IMR-90 (cell line): ENCODE data around the gene PLA2G4E. TPM values are rescaled to one million over a fixed set of nuclear protein-coding genes. Genes with fewer than 3 reads are reported as not detected.
A peak's percentile ranks its signal among the peaks of the same experiment; 100 is the strongest.

Source experiments
- ATAC-seq: fragments of 200-7000 bp; cut with Tn5 transposase; 2 replicates; pipeline ENCODE4 v1.9.1; 2020; ENCODE audit warnings: low read depth, mild to moderate bottlenecking, moderate library complexity
- BruUV-seq: library from RNA; stranded (reverse); fragments of 400-500 nt; replicated peaks from 2 replicates; lab custom pipeline; 2021; lab: Mats Ljungman, UMichigan
- CTCF ChIA-PET: fragments of 300-600 bp; formaldehyde crosslinking; extraction: SDS; loops from one replicate; lab custom pipeline; 2021; ENCODE audit warnings: antibody characterized with exemption; lab: Yijun Ruan, JAX
- POLR2A ChIA-PET: fragments of 300-600 bp; sonication (Branson Sonifier 250); formaldehyde crosslinking; loops from one replicate; lab custom pipeline; 2022; ENCODE audit warnings: antibody characterized with exemption; ENCODE audit not compliant: unreplicated experiment; lab: Charles Lee
- DNase-seq: peaks from one replicate; pipeline ENCODE4 v3.0.0; 2013
- H2AFZ ChIP-seq: replicated peaks from 2 replicates; pipeline ENCODE3; 2013; ENCODE audit warnings: low read length, mild to moderate bottlenecking; ENCODE audit not compliant: poor library complexity
- H2AK5ac ChIP-seq: 2 replicates; pipeline ENCODE4 v1.6.1; 2013; ENCODE audit warnings: low read depth, low read length, inconsistent platforms
- H2AK9ac ChIP-seq: replicated peaks from 2 replicates; pipeline ENCODE3; 2013; ENCODE audit warnings: mild to moderate bottlenecking, low read depth, low read length, moderate library complexity; ENCODE audit not compliant: poor library complexity
- H2BK120ac ChIP-seq: 2 replicates; pipeline ENCODE4 v1.6.1; 2013; ENCODE audit warnings: low read depth, low read length, inconsistent platforms
- H2BK15ac ChIP-seq: 3 replicates; pipeline ENCODE4 v1.6.1; 2013; ENCODE audit warnings: low read depth, low read length, inconsistent platforms
- H2BK20ac ChIP-seq: 2 replicates; pipeline ENCODE4 v1.6.1; 2013; ENCODE audit warnings: low read depth, mild to moderate bottlenecking, inconsistent platforms, low read length, moderate library complexity
- H2BK5ac ChIP-seq: 2 replicates; pipeline ENCODE4 v1.6.1; 2013; ENCODE audit warnings: mild to moderate bottlenecking, low read depth, low read length, inconsistent platforms; ENCODE audit not compliant: poor library complexity, severe bottlenecking
- H3K14ac ChIP-seq: replicated peaks from 2 replicates; pipeline ENCODE4 v1.6.1; 2013; ENCODE audit warnings: low read depth, low read length, inconsistent platforms
- H3K18ac ChIP-seq: 2 replicates; pipeline ENCODE4 v1.6.1; 2013; ENCODE audit warnings: low read depth, low read length, control low read depth
- H3K23ac ChIP-seq: 2 replicates; pipeline ENCODE4 v1.6.1; 2013; ENCODE audit warnings: low read depth, low read length, inconsistent platforms
- H3K27ac ChIP-seq: 2 replicates; pipeline ENCODE4 v1.5.1; 2013; ENCODE audit warnings: mild to moderate bottlenecking, control low read depth, low read length; ENCODE audit not compliant: insufficient read depth
- H3K27me3 ChIP-seq: 2 replicates; pipeline ENCODE4 v1.6.1; 2013; ENCODE audit warnings: low read length; ENCODE audit not compliant: control insufficient read depth, insufficient read depth
- H3K36me3 ChIP-seq: 2 replicates; pipeline ENCODE4 v1.6.1; 2013; ENCODE audit warnings: low read length, mixed read lengths; ENCODE audit not compliant: control insufficient read depth, insufficient read depth
- H3K4ac ChIP-seq: 2 replicates; pipeline ENCODE4 v1.6.1; 2013; ENCODE audit warnings: low read depth, low read length, inconsistent platforms
- H3K4me1 ChIP-seq: 2 replicates; pipeline ENCODE4 v1.6.1; 2013; ENCODE audit warnings: low read length, mixed read lengths; ENCODE audit not compliant: control insufficient read depth, insufficient read depth
- H3K4me2 ChIP-seq: 2 replicates; pipeline ENCODE4 v1.6.1; 2013; ENCODE audit warnings: low read depth, mild to moderate bottlenecking, control low read depth, low read length, moderate library complexity
- H3K4me3 ChIP-seq: 2 replicates; pipeline ENCODE4 v1.5.1; 2013; ENCODE audit warnings: low read depth, mild to moderate bottlenecking, control low read depth, low read length, moderate library complexity; ENCODE audit not compliant: insufficient read depth
- H3K56ac ChIP-seq: 2 replicates; pipeline ENCODE4 v1.6.1; 2013; ENCODE audit warnings: low read length, inconsistent platforms; ENCODE audit not compliant: insufficient read depth; ENCODE audit errors: extremely low read depth
- H3K79me1 ChIP-seq, 2 experiments: 2 replicates each; pipeline ENCODE4 v1.6.1; 2013; ENCODE audit warnings: low read length in 2 of 2, inconsistent platforms in 1 of 2, low read depth in 1 of 2
- H3K9ac ChIP-seq: 2 replicates; pipeline ENCODE4 v1.6.1; 2013; ENCODE audit warnings: low read depth, low read length, control low read depth
- H3K9me1 ChIP-seq: 2 replicates; pipeline ENCODE4 v1.6.1; 2013; ENCODE audit warnings: low read length, inconsistent platforms; ENCODE audit not compliant: insufficient read depth
- H3K9me3 ChIP-seq: 2 replicates; pipeline ENCODE4 v1.6.1; 2013; ENCODE audit warnings: low read length; ENCODE audit not compliant: control insufficient read depth, insufficient read depth
- H4K20me1 ChIP-seq: 2 replicates; pipeline ENCODE4 v1.6.1; 2013; ENCODE audit warnings: low read length, inconsistent platforms; ENCODE audit not compliant: insufficient read depth
- H4K5ac ChIP-seq: 2 replicates; pipeline ENCODE4 v1.6.1; 2013; ENCODE audit warnings: mild to moderate bottlenecking, low read depth, low read length, control low read depth
- H4K8ac ChIP-seq, 2 experiments: 2 replicates each; pipeline ENCODE4 v1.6.1; 2013; ENCODE audit warnings: low read depth in 2 of 2, low read length in 2 of 2, control low read depth in 1 of 2, inconsistent platforms in 1 of 2
- H4K91ac ChIP-seq: 2 replicates; pipeline ENCODE4 v1.6.1; 2013; ENCODE audit warnings: low read depth, low read length, inconsistent platforms; ENCODE audit not compliant: insufficient read depth
- BHLHE40 ChIP-seq: fragments of 150-350 bp; IDR thresholded peaks from 2 replicates; pipeline ENCODE4 v1.6.1; 2016; ENCODE audit warnings: mild to moderate bottlenecking, low read depth, low read length
- CEBPB ChIP-seq: IDR thresholded peaks from 2 replicates; pipeline ENCODE4 v1.6.1; 2012; ENCODE audit warnings: low read depth, low read length, improper control_type of control experiment
- FOS ChIP-seq: fragments of 150-350 bp; IDR thresholded peaks from 2 replicates; pipeline ENCODE4 v1.6.1; 2016; ENCODE audit warnings: low read depth, low read length
- MXI1 ChIP-seq: IDR thresholded peaks from 2 replicates; pipeline ENCODE4 v1.6.1; 2012; ENCODE audit warnings: low read depth, mild to moderate bottlenecking, low read length, moderate library complexity, borderline replicate concordance
- RFX5 ChIP-seq: IDR thresholded peaks from 2 replicates; pipeline ENCODE4 v1.8.0; 2012; ENCODE audit warnings: low read depth, mild to moderate bottlenecking, low read length, moderate library complexity
- WGBS, 2 experiments: methylation state at CpG; one replicate each; pipeline versions ENCODE4 v1.1.5 to v1.1.7; 2013; ENCODE audit warnings: missing lambda C conversion rate in 2 of 2; ENCODE audit not compliant: insufficient read length in 1 of 2; ENCODE audit errors: extremely low coverage in 2 of 2; 5-methylcytosine and 5-hydroxymethylcytosine counted together
- dilution Hi-C: fragments of 300-500 bp; cut with HindIII; formaldehyde crosslinking; loops from one replicate; pipeline ENCODE4 v1.14.3; 2018; ENCODE audit warnings: low sequenced_read_pairs; ENCODE audit not compliant: unreplicated experiment
- in situ Hi-C: fragments of 300-500 bp; cut with MboI; formaldehyde crosslinking; loops from 3 replicates; pipeline ENCODE4 v1.14.3; 2019; ENCODE audit warnings: low sequenced_read_pairs, inconsistent platforms, mixed read lengths
- intact Hi-C: fragments of 100-400 bp; cut with micrococcal nuclease; formaldehyde crosslinking; loops from 2 replicates; pipeline ENCODE4 v1.10.0; 2022
- polyA plus RNA-seq, 3 experiments: library from polyadenylated mRNA; depleted of rRNA; stranded (reverse); fragments of >200 nt; gene quantifications; 2 replicates each; pipeline ENCODE4 v1.2.3, GENCODE V29; 2012; ENCODE audit warnings: low replicate concordance in 1 of 3
- total RNA-seq: library from RNA; depleted of rRNA; stranded (reverse); fragments of >200 nt; gene quantifications from 2 replicates; pipeline ENCODE4 v1.2.3, GENCODE V29; 2012
- TF ChIP-seq, protein P1 (sequence below): conservative IDR thresholded peaks from 2 replicates; pipeline ENCODE4 v1.5.1; 2012; ENCODE audit warnings: mild to moderate bottlenecking, low read depth, low read length, improper control_type of control experiment
- TF ChIP-seq, protein P2 (sequence below): fragments of 150-350 bp; IDR thresholded peaks from 2 replicates; pipeline ENCODE4 v1.6.1; 2017; ENCODE audit warnings: mild to moderate bottlenecking, antibody characterized with exemption, low read length, low read depth

Gene PLA2G4E
- total and polyA plus RNA-seq, 2 of the 4 experiments (the other 2 are of a cell fraction), result not detected

DNA sequence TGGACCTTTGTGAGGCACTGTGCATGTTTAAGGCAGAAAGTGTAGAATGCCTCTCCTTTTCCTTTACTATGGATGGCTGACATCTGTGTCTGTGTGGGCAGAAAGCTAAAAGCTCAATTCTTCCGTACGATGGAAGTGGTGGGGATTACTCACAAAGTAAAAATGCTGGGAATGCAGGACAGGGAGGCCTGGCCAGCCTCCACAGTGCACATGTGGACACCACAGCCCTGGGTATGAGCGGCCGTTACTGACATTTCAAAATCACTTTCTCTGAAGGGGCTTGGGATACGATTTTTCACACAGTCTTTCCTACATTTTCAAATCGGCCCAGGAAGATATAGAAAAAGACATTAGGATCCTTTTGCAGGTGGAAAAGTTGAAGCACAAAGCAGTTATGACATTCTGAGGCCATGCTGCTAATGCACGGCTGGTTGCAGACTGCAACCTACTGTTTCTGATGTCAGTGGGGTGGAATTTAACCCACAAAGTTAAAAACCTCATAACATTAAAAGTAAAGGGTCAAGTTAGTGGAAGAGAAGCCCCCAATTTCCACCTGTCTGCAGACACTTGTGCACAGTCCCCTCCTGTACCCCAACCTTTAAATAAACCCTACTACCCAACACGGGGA, 76.4 kb downstream of the PLA2G4E start:
- H3K56ac ChIP-seq, result peak overlapping the region; percentile 95
- peak overlapping the region; percentile 100 for H3K4ac ChIP-seq
- H4K91ac ChIP-seq, result peak overlapping the region; percentile 98
- H4K8ac ChIP-seq, result peak overlapping the region; percentile 73 to 99
- dilution Hi-C loops (no loop called here), in situ Hi-C loops (no loop called here), intact Hi-C loops (no loop called here)
- ChIA-PET POLR2A (interaction anchor here (0.5 kb wide), 1 partner anchor 63 kb away, joined by 3 read pairs; no protein-coding TSS in a partner anchor), CTCF (interaction anchor here (0.6 to 1.2 kb wide), 2 partner anchors 12 to 41 kb away, joined by 3 read pairs; no protein-coding TSS in a partner anchor)
- H2AFZ ChIP-seq, result peak overlapping the region; percentile 85
- no peaks in the 10 kb centered on the region for H3K9me3 ChIP-seq
- TF ChIP-seq, protein P1, sequence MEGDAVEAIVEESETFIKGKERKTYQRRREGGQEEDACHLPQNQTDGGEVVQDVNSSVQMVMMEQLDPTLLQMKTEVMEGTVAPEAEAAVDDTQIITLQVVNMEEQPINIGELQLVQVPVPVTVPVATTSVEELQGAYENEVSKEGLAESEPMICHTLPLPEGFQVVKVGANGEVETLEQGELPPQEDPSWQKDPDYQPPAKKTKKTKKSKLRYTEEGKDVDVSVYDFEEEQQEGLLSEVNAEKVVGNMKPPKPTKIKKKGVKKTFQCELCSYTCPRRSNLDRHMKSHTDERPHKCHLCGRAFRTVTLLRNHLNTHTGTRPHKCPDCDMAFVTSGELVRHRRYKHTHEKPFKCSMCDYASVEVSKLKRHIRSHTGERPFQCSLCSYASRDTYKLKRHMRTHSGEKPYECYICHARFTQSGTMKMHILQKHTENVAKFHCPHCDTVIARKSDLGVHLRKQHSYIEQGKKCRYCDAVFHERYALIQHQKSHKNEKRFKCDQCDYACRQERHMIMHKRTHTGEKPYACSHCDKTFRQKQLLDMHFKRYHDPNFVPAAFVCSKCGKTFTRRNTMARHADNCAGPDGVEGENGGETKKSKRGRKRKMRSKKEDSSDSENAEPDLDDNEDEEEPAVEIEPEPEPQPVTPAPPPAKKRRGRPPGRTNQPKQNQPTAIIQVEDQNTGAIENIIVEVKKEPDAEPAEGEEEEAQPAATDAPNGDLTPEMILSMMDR, result no peak
- peak; percentile 59; the same call in 1 of the 2 replicates for TF ChIP-seq BHLHE40
- TF ChIP-seq FOS, result peak; percentile 53
- TF ChIP-seq CEBPB, result peak; percentile 7; the same call in 1 of the 2 replicates
- no peak for TF ChIP-seq RFX5
- TF ChIP-seq MXI1, result peak; percentile 97
- TF ChIP-seq, protein P2, sequence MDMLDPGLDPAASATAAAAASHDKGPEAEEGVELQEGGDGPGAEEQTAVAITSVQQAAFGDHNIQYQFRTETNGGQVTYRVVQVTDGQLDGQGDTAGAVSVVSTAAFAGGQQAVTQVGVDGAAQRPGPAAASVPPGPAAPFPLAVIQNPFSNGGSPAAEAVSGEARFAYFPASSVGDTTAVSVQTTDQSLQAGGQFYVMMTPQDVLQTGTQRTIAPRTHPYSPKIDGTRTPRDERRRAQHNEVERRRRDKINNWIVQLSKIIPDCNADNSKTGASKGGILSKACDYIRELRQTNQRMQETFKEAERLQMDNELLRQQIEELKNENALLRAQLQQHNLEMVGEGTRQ, result peak; percentile 48; the same call in 1 of the 2 replicates
- peak overlapping the region; percentile 71 for H3K4me2 ChIP-seq
- no CpG with 5 or more reads among the region's 8 CpGs for WGBS, 2 experiments
- H2AK9ac ChIP-seq, result peak overlapping the region; percentile 100
- peak overlapping the region; percentile 100 for H2BK120ac ChIP-seq
- no peaks in the 10 kb centered on the region for H3K27me3 ChIP-seq
- peak overlapping the region; percentile 91 for H3K27ac ChIP-seq
- H3K18ac ChIP-seq, result peak overlapping the region; percentile 93
- H2AK5ac ChIP-seq, result peak overlapping the region; percentile 99
- peaks cover 54 to 82% of the 10 kb centered on the region in 2 experiments for H3K79me1 ChIP-seq
- H2BK15ac ChIP-seq, result peak overlapping the region; percentile 93
- H2BK5ac ChIP-seq, result peak overlapping the region; percentile 97
- H4K5ac ChIP-seq, result peak overlapping the region; percentile 80
- H3K14ac ChIP-seq, result peak overlapping the region; percentile 99
- ATAC-seq (peak; percentile 91), DNase-seq (peak; percentile 94)
- H3K9ac ChIP-seq, result peak overlapping the region; percentile 53
- H2BK20ac ChIP-seq, result peak overlapping the region; percentile 100
- peaks cover 1% of the 10 kb centered on the region; the same call in 1 of the 2 replicates for H3K36me3 ChIP-seq
- no peaks in the 10 kb centered on the region for H4K20me1 ChIP-seq
- no peak overlapping the region for H3K4me3 ChIP-seq
- peak overlapping the region; percentile 98 for H3K23ac ChIP-seq
- H3K9me1 ChIP-seq, result peaks cover 53% of the 10 kb centered on the region
- BruUV-seq, result no TSS peak
- H3K4me1 ChIP-seq, result peaks cover 46% of the 10 kb centered on the region
